Measurements from ENCODE around the gene RPTOR. TPM values are rescaled to one million over a fixed set of nuclear protein-coding genes. Genes with fewer than 3 reads are reported as not detected.

Gene RPTOR
- total and polyA plus RNA-seq, 2 donors (not counting 1 experiment from before 2014, with no cell fraction given), result 6.7 to 22.8 TPM

- H4K20me1 ChIP-seq (ENCODE audit: control insufficient read depth, extremely low read depth, insufficient read depth, low read length), result no peaks in the 10 kb centered on the region
- no peak overlapping the region for H3K4me3 ChIP-seq (replicated peaks in 1 of 4; ENCODE audit: control extremely low read depth in 1 of 4, insufficient read depth in 1 of 4, low read depth in 3 of 4, low read length in 4 of 4)
- H3K9ac ChIP-seq (ENCODE audit: insufficient read depth, low read length), result no peak overlapping the region
- peak in 1 of 2 donors; percentile 16 for DNase-seq (ENCODE audit: low read depth in 2 of 2)
- no peaks in the 10 kb centered on the region for H3K9me3 ChIP-seq (ENCODE audit: control insufficient read depth, insufficient read depth, low read depth, low read length)
- peaks cover 18% of the 10 kb centered on the region for H3K4me1 ChIP-seq (ENCODE audit: control insufficient read depth, extremely low read depth, insufficient read depth, low read length)
- H3K4me2 ChIP-seq (ENCODE audit: extremely low read depth, insufficient read depth, low read length), result no peak overlapping the region
- TF ChIP-seq EZH2 (IDR thresholded peaks at IDR 0.05; ENCODE audit: low read length, missing control alignments) (no peak), CTCF (conservative IDR thresholded peaks at IDR 0.05 in 1 of 2, IDR thresholded peaks at IDR 0.05 in 1 of 2; ENCODE audit: low read depth in 1 of 2, low read length in 2 of 2) (no peak)
- peaks cover 27% of the 10 kb centered on the region for H3K79me2 ChIP-seq (ENCODE audit: control insufficient read depth, insufficient read depth, low read length)
- no peaks in the 10 kb centered on the region for H3K27me3 ChIP-seq (ENCODE audit: control insufficient read depth, insufficient read depth, low read length)
- H2AFZ ChIP-seq (ENCODE audit: low read length), result no peak overlapping the region
- no peak overlapping the region for H3K27ac ChIP-seq (ENCODE audit: insufficient read depth, low read length)
- H3K36me3 ChIP-seq (ENCODE audit: control insufficient read depth, insufficient read depth, low read length), result no peaks in the 10 kb centered on the region
Observed at GRCh38 chr17:80652756-80653330, 108.2 kb downstream of the RPTOR start.

GRCh38 chr17:80653856-80654255, 109.2 kb downstream of the RPTOR start:
- Histone ChIP-seq H3K4me3 (replicated peaks in 1 of 4; ENCODE audit: control extremely low read depth in 1 of 4, insufficient read depth in 1 of 4, low read depth in 3 of 4, low read length in 4 of 4) (no peak overlapping the region), H3K9me3 (ENCODE audit: control insufficient read depth, insufficient read depth, low read depth, low read length) (no peaks in the 10 kb centered on the region), H4K20me1 (ENCODE audit: control insufficient read depth, extremely low read depth, insufficient read depth, low read length) (no peaks in the 10 kb centered on the region), H3K27me3 (ENCODE audit: control insufficient read depth, insufficient read depth, low read length) (no peaks in the 10 kb centered on the region), H3K27ac (ENCODE audit: insufficient read depth, low read length) (no peak overlapping the region), H3K79me2 (ENCODE audit: control insufficient read depth, insufficient read depth, low read length) (peaks cover 24% of the 10 kb centered on the region), H3K36me3 (ENCODE audit: control insufficient read depth, insufficient read depth, low read length) (no peaks in the 10 kb centered on the region), H3K9ac (ENCODE audit: insufficient read depth, low read length) (no peak overlapping the region), H3K4me1 (ENCODE audit: control insufficient read depth, extremely low read depth, insufficient read depth, low read length) (peaks cover 11% of the 10 kb centered on the region), H3K4me2 (ENCODE audit: extremely low read depth, insufficient read depth, low read length) (no peak overlapping the region), H2AFZ (ENCODE audit: low read length) (no peak overlapping the region)
- DNase-seq (ENCODE audit: low read depth in 2 of 2), result no peak
- TF ChIP-seq CTCF (conservative IDR thresholded peaks at IDR 0.05 in 1 of 2, IDR thresholded peaks at IDR 0.05 in 1 of 2; ENCODE audit: low read depth in 1 of 2, low read length in 2 of 2) (no peak), EZH2 (IDR thresholded peaks at IDR 0.05; ENCODE audit: low read length, missing control alignments) (no peak)

- TF ChIP-seq CTCF (conservative IDR thresholded peaks at IDR 0.05 in 1 of 2, IDR thresholded peaks at IDR 0.05 in 1 of 2; ENCODE audit: low read depth in 1 of 2, low read length in 2 of 2), result no peak
- TF ChIP-seq EZH2 (IDR thresholded peaks at IDR 0.05; ENCODE audit: low read length, missing control alignments), result no peak
- peaks cover 18% of the 10 kb centered on the region for H3K79me2 ChIP-seq (ENCODE audit: control insufficient read depth, insufficient read depth, low read length)
Observed at GRCh38 chr17:80655608-80656007, 111.0 kb downstream of the RPTOR start.

More at GRCh38 chr17:80655608-80656007, 111.0 kb downstream of the RPTOR start:
- Histone ChIP-seq H3K9ac (ENCODE audit: insufficient read depth, low read length) (no peak overlapping the region), H3K27me3 (ENCODE audit: control insufficient read depth, insufficient read depth, low read length) (no peaks in the 10 kb centered on the region), H3K4me3 (replicated peaks in 1 of 4; ENCODE audit: control extremely low read depth in 1 of 4, insufficient read depth in 1 of 4, low read depth in 3 of 4, low read length in 4 of 4) (no peak overlapping the region), H3K9me3 (ENCODE audit: control insufficient read depth, insufficient read depth, low read depth, low read length) (no peaks in the 10 kb centered on the region), H3K4me1 (ENCODE audit: control insufficient read depth, extremely low read depth, insufficient read depth, low read length) (no peaks in the 10 kb centered on the region), H4K20me1 (ENCODE audit: control insufficient read depth, extremely low read depth, insufficient read depth, low read length) (no peaks in the 10 kb centered on the region), H3K27ac (ENCODE audit: insufficient read depth, low read length) (no peak overlapping the region), H3K36me3 (ENCODE audit: control insufficient read depth, insufficient read depth, low read length) (no peaks in the 10 kb centered on the region), H3K4me2 (ENCODE audit: extremely low read depth, insufficient read depth, low read length) (no peak overlapping the region), H2AFZ (ENCODE audit: low read length) (no peak overlapping the region)
- DNase-seq (ENCODE audit: low read depth in 2 of 2), result no peak
